Effector memory CD4-positive, alpha-beta T cell (primary cell): ENCODE data around the gene CDHR5.
A peak's percentile ranks its signal among the peaks of the same experiment; 100 is the strongest.

Experiments
- DNase-seq, 3 donors: peaks; one replicate each; pipeline ENCODE4 v3.0.0-alpha.2; 2020
- H3K27ac ChIP-seq: 2 replicates; pipeline ENCODE4 v1.7.0; 2013; ENCODE audit warnings: mild to moderate bottlenecking, low read length, moderate library complexity; ENCODE audit not compliant: insufficient read depth, poor library complexity, severe bottlenecking
- H3K27me3 ChIP-seq: replicated peaks from 2 replicates; pipeline ENCODE4 v1.7.0; 2013; ENCODE audit warnings: mild to moderate bottlenecking, low read length; ENCODE audit not compliant: insufficient read depth, control insufficient read depth, poor library complexity, severe bottlenecking
- H3K36me3 ChIP-seq: 2 replicates; pipeline ENCODE4 v1.7.0; 2013; ENCODE audit warnings: mild to moderate bottlenecking, low read length, moderate library complexity; ENCODE audit not compliant: control insufficient read depth, insufficient read depth
- H3K4me1 ChIP-seq: 2 replicates; pipeline ENCODE4 v1.7.0; 2013; ENCODE audit warnings: low read length, mild to moderate bottlenecking; ENCODE audit not compliant: control insufficient read depth, insufficient read depth, poor library complexity, severe bottlenecking
- H3K4me3 ChIP-seq: 2 replicates; pipeline ENCODE4 v1.7.0; 2013; ENCODE audit warnings: low read length, low read depth, mild to moderate bottlenecking; ENCODE audit not compliant: insufficient read depth, poor library complexity, severe bottlenecking
- H3K9me3 ChIP-seq: 2 replicates; pipeline ENCODE4 v1.7.0; 2013; ENCODE audit warnings: mild to moderate bottlenecking, low read length, moderate library complexity; ENCODE audit not compliant: control insufficient read depth

CDHR5 gene

GRCh38 chr11:567629-568292, 57.0 kb downstream of the CDHR5 start:
- Histone ChIP-seq H3K4me1 (peaks cover 8% of the 10 kb centered on the region), H3K36me3 (peaks cover 7% of the 10 kb centered on the region), H3K4me3 (no peak overlapping the region), H3K27me3 (no peaks in the 10 kb centered on the region), H3K27ac (no peak overlapping the region), H3K9me3 (no peaks in the 10 kb centered on the region)
- DNase-seq: peak in 2 of 3 donors; percentile 33 to 37

GRCh38 chr11:567011-567628, 57.6 kb downstream of the CDHR5 start:
- H3K4me3 ChIP-seq: no peak overlapping the region
- H3K36me3 ChIP-seq: peaks cover 7% of the 10 kb centered on the region
- H3K9me3 ChIP-seq: no peaks in the 10 kb centered on the region
- H3K27ac ChIP-seq: no peak overlapping the region
- H3K27me3 ChIP-seq: no peaks in the 10 kb centered on the region
- DNase-seq: no peak
- H3K4me1 ChIP-seq: peaks cover 10% of the 10 kb centered on the region
